Stomach (tissue), 9 donors: ENCODE measurements around the gene HUS1B. TPM values are rescaled to one million over a fixed set of nuclear protein-coding genes. Genes with fewer than 3 reads are reported as not detected.
A peak's percentile ranks its signal among the peaks of the same experiment; 100 is the strongest.
"Not testable (repeated sequence)": the region's sequence is repeated elsewhere in the genome, so short reads cannot be mapped to it uniquely, and the experiment has no call there.

ENCODE experiments used
- DNase-seq, 2 donors: peaks; one replicate each; pipeline versions ENCODE4 v3.0.0 to v3.0.0-alpha.2; 2013 to 2019
- H3K27ac ChIP-seq, 5 donors: fragments of 200-600 bp in 4 of 5; sonication (generic) in 4 of 5; one replicate each; pipeline ENCODE4 v1.5.1; 2013 to 2019; ENCODE audit warnings: mild to moderate bottlenecking in 1 of 5, moderate library complexity in 1 of 5
- H3K27me3 ChIP-seq, 3 donors: fragments of 200-600 bp; sonication (generic); one replicate each; pipeline ENCODE4 v1.5.1; 2017 to 2019; ENCODE audit warnings: mixed run types in 1 of 3
- H3K36me3 ChIP-seq, 4 donors: fragments of 200-600 bp; sonication (generic); 1 replicate in 3 of 4; 2 replicates in 1 of 4; pipeline ENCODE4 v1.5.1; 2016 to 2019
- H3K4me1 ChIP-seq, 4 donors: fragments of 200-600 bp; sonication (generic); one replicate each; pipeline ENCODE4 v1.5.1; 2016 to 2019
- H3K4me3 ChIP-seq, 4 donors: fragments of 200-600 bp; sonication (generic) in 3 of 4; one replicate each; pipeline ENCODE4 v1.5.1; 2016 to 2019; ENCODE audit warnings: mild to moderate bottlenecking in 1 of 4
- H3K9me3 ChIP-seq, 4 donors: fragments of 200-600 bp; sonication (generic); one replicate each; pipeline ENCODE4 v1.5.1; 2016 to 2019
- CTCF ChIP-seq, 7 experiments: fragments of 450-650 bp in 4 of 7; fragments of 200-600 bp in 3 of 7; sonication (generic) in 3 of 7; IDR thresholded peaks; one replicate each; pipeline ENCODE4 v1.5.1; 2016 to 2019; ENCODE audit warnings: antibody characterized with exemption in 7 of 7, control low read depth in 2 of 7, mild to moderate bottlenecking in 1 of 7
- EP300 ChIP-seq: sonication (generic); formaldehyde crosslinking; IDR thresholded peaks from one replicate; pipeline ENCODE4 v1.6.1; 2017; ENCODE audit warnings: antibody characterized with exemption
- POLR2A ChIP-seq, 4 donors: fragments of 450-650 bp; IDR thresholded peaks; one replicate each; pipeline ENCODE4 v1.6.1; 2016; ENCODE audit warnings: antibody characterized with exemption in 4 of 4, control low read depth in 2 of 4, mild to moderate bottlenecking in 1 of 4, moderate library complexity in 1 of 4
- POLR2AphosphoS5 ChIP-seq, 3 donors: sonication (generic); formaldehyde crosslinking; IDR thresholded peaks; one replicate each; pipeline ENCODE4 v1.6.1; 2016; ENCODE audit warnings: antibody characterized with exemption in 3 of 3
- WGBS, 5 donors: extraction: QIAGEN DNeasy Blood & Tissue Kit in 3 of 5; methylation state at CpG; one replicate each; pipeline versions ENCODE4 v1.1.5 to v1.1.7; 2013 to 2018; 5-methylcytosine and 5-hydroxymethylcytosine counted together
- intact Hi-C: fragments of 100-400 bp; cut with DNase I; formaldehyde crosslinking; loops from one replicate; pipeline ENCODE4 v1.15.1; 2023; ENCODE audit warnings: low total_unique reads
- polyA plus RNA-seq, 3 donors: library from polyadenylated mRNA; stranded (reverse); fragments of 200-250 nt; gene quantifications; one replicate each; pipeline ENCODE4 v1.2.3, GENCODE V29; 2013
- total RNA-seq, 5 donors: library from RNA; depleted of rRNA; stranded (reverse); fragments of >200 nt; gene quantifications; one replicate each; pipeline versions ENCODE4 v1.1.0 to v1.2.3, GENCODE V29; 2014 to 2016
- donor health status: healthy with polysubstance abuse.
- donor health status: Bipolar disorder and iron deficiency.
- donor health status: healthy.

Gene HUS1B
- total and polyA plus RNA-seq, 8 donors: 0.31 to 46.1 (median 3.9) TPM; not detected in 4

- Histone ChIP-seq H3K27ac (no peak overlapping the region), H3K4me3 (no peak overlapping the region), H3K27me3 (no peaks in the 10 kb centered on the region), H3K9me3 (no peaks in the 10 kb centered on the region), H3K36me3 (no peaks in the 10 kb centered on the region), H3K4me1 (peaks cover 0 to under 1% (median 0%) of the 10 kb centered on the region in 4 donors)
- 50 to 66% (median 60%) methylated on average over 6 of the region's 6 CpGs for WGBS, 5 donors
- intact Hi-C loops: no loop called here
- TF ChIP-seq CTCF (IDR thresholded peaks at IDR 0.05): no peak
- TF ChIP-seq EP300: no peak
- TF ChIP-seq POLR2A (IDR thresholded peaks at IDR 0.05): no peak
- no peak for TF ChIP-seq POLR2AphosphoS5 (IDR thresholded peaks at IDR 0.05)
- peak in 1 of 2 donors; percentile 44 for DNase-seq
Measured at GRCh38 chr6:699319-699718, 42.4 kb upstream of the HUS1B start.

- H3K27me3 ChIP-seq, DNase-seq, H3K27ac ChIP-seq, H3K4me3 ChIP-seq, H3K36me3 ChIP-seq, H3K9me3 ChIP-seq, intact Hi-C loops: not testable (repeated sequence)
- WGBS, 5 donors: 94 to 98% (median 97%) methylated on average over 25 to 40 of the region's 40 CpGs
- peaks cover 0 to 31% (median 26%) of the 10 kb centered on the region in 4 donors for H3K4me1 ChIP-seq
Measured at GRCh38 chr6:694431-695126, 37.7 kb upstream of the HUS1B start.

- WGBS, 5 donors: 85 to 91% (median 89%) methylated on average over 10 to 12 of the region's 12 CpGs
- DNase-seq: no peak
- H3K4me1 ChIP-seq: peaks cover 0 to 39% (median 26%) of the 10 kb centered on the region in 4 donors
- TF ChIP-seq CTCF (IDR thresholded peaks at IDR 0.05): no peak
- TF ChIP-seq POLR2AphosphoS5 (IDR thresholded peaks at IDR 0.05): no peak
- no peak for TF ChIP-seq EP300
- no peak for TF ChIP-seq POLR2A (IDR thresholded peaks at IDR 0.05)
- H3K9me3 ChIP-seq: no peaks in the 10 kb centered on the region
- H3K27me3 ChIP-seq: no peaks in the 10 kb centered on the region
- intact Hi-C loops: no loop called here
- no peak overlapping the region for H3K27ac ChIP-seq
- peak overlapping the region; percentile 96 to 99 (median 98) for H3K4me3 ChIP-seq
- peaks cover 0 to 10% (median 0%) of the 10 kb centered on the region in 4 donors for H3K36me3 ChIP-seq
Measured at GRCh38 chr6:693723-694009, 36.8 kb upstream of the HUS1B start.

GRCh38 chr6:692858-693722, 36.2 kb upstream of the HUS1B start, which contains the start of gene EXOC2:
Gene EXOC2 (minus strand): TSS chr6:693139. CDS start chr6:637818, 55,321 bp downstream.
- WGBS, 5 donors: 1 to 3% (median 2%) methylated on average over 19 to 63 of the region's 63 CpGs
- TF ChIP-seq POLR2AphosphoS5 (IDR thresholded peaks at IDR 0.05) (peak; percentile 52 to 89 (median 86)), CTCF (IDR thresholded peaks at IDR 0.05) (peak in 1 of 7 experiments; percentile 8), POLR2A (IDR thresholded peaks at IDR 0.05) (peak in 1 of 4 donors; percentile 51), EP300 (no peak)
- H3K27me3 ChIP-seq: no peaks in the 10 kb centered on the region
- H3K9me3 ChIP-seq: no peaks in the 10 kb centered on the region
- H3K27ac ChIP-seq: peak within 1 kb of the TSS; percentile 87 to 92 (median 91)
- H3K36me3 ChIP-seq: peaks cover 0 to 15% (median 2%) of the 10 kb centered on the region in 4 donors
- H3K4me1 ChIP-seq: peaks cover 0 to 44% (median 26%) of the 10 kb centered on the region in 4 donors
- H3K4me3 ChIP-seq: peak within 1 kb of the TSS; percentile 96 to 99 (median 98)
- intact Hi-C loops: no loop called here
- peak; percentile 86 to 95 for DNase-seq
